ENCODE data around the gene TSPAN3. TPM values are rescaled to one million over a fixed set of nuclear protein-coding genes. Genes with fewer than 3 reads are reported as not detected.

The TSPAN3 gene
- total RNA-seq, 1 donor from 2014 or later, result 113 TPM

- Mint-ChIP-seq H3K36me3 (ENCODE audit: low read depth) (peaks cover 32% of the 10 kb centered on the region), H3K27ac (no peak overlapping the region), H3K27me3 (no peaks in the 10 kb centered on the region), H3K4me3 (no peak overlapping the region), H3K4me1 (peaks cover 21% of the 10 kb centered on the region), H3K9me3 (no peaks in the 10 kb centered on the region)
- POLR2A ChIA-PET, result interaction anchor here (1.0 kb wide), 1 partner anchor 98 kb away, joined by 3 read pairs; no protein-coding TSS in a partner anchor
- intact Hi-C loops (cut with micrococcal nuclease), result loop anchor here (2.0 kb wide), 1 partner anchor 463 kb away; no protein-coding TSS in a partner anchor
- no peak for TF ChIP-seq CTCF (IDR thresholded peaks at IDR 0.05)
- CTCF ChIA-PET, result interaction anchor here (0.7 to 4.4 kb wide), 7 partner anchors 10 to 509 kb away, joined by 3 to 29 read pairs (median 6); no protein-coding TSS in a partner anchor
- ATAC-seq (ENCODE audit: low read depth), result no peak
- DNase-seq, result peak; percentile 14
These were observed 36.9 kb downstream of the TSPAN3 start for GRCh38 chr15:77033729-77034671.

- no peak for ATAC-seq (ENCODE audit: low read depth)
- no peaks in the 10 kb centered on the region for H3K27me3 Mint-ChIP-seq
- CTCF ChIA-PET, result interaction anchor here (1.0 to 4.4 kb wide), 3 partner anchors 9 to 130 kb away, joined by 3 to 29 read pairs (median 5); no protein-coding TSS in a partner anchor
- POLR2A ChIA-PET, result interaction anchor here (1.0 kb wide), 1 partner anchor 98 kb away, joined by 3 read pairs; no protein-coding TSS in a partner anchor
- intact Hi-C loops (cut with micrococcal nuclease), result no loop called here
- H3K36me3 Mint-ChIP-seq (ENCODE audit: low read depth), result peaks cover 34% of the 10 kb centered on the region
- no peak overlapping the region for H3K4me3 Mint-ChIP-seq
- H3K4me1 Mint-ChIP-seq, result peaks cover 22% of the 10 kb centered on the region
- TF ChIP-seq CTCF (IDR thresholded peaks at IDR 0.05), result no peak
- peak; percentile 14 for DNase-seq
- no peaks in the 10 kb centered on the region for H3K9me3 Mint-ChIP-seq
- no peak overlapping the region for H3K27ac Mint-ChIP-seq
These were observed 37.5 kb downstream of the TSPAN3 start for GRCh38 chr15:77033417-77033728.

GRCh38 chr15:77032647-77033416 lies 38.1 kb downstream of the TSPAN3 start:
- no peak for TF ChIP-seq CTCF (IDR thresholded peaks at IDR 0.05)
- ChIA-PET CTCF (interaction anchor here (2.3 to 4.4 kb wide), 3 partner anchors 60 to 130 kb away, joined by 13 to 41 read pairs (median 29); no protein-coding TSS in a partner anchor), POLR2A (interaction anchor here (1.0 kb wide), 1 partner anchor 97 kb away, joined by 3 read pairs; no protein-coding TSS in a partner anchor)
- no peak overlapping the region for H3K27ac Mint-ChIP-seq
- no peak overlapping the region for H3K4me3 Mint-ChIP-seq
- ATAC-seq (ENCODE audit: low read depth) (no peak), DNase-seq (no peak)
- no peaks in the 10 kb centered on the region for H3K27me3 Mint-ChIP-seq
- intact Hi-C loops (cut with micrococcal nuclease), result no loop called here
- H3K9me3 Mint-ChIP-seq, result no peaks in the 10 kb centered on the region
- peaks cover 21% of the 10 kb centered on the region for H3K4me1 Mint-ChIP-seq
- peaks cover 34% of the 10 kb centered on the region for H3K36me3 Mint-ChIP-seq (ENCODE audit: low read depth)

- H3K27me3 Mint-ChIP-seq, result no peaks in the 10 kb centered on the region
- H3K9me3 Mint-ChIP-seq, result no peaks in the 10 kb centered on the region
- peaks cover 28% of the 10 kb centered on the region for H3K36me3 Mint-ChIP-seq (ENCODE audit: low read depth)
- peak overlapping the region; percentile 74 for H3K27ac Mint-ChIP-seq
- ATAC-seq (ENCODE audit: low read depth), result no peak
- intact Hi-C loops (cut with micrococcal nuclease), result no loop called here
- POLR2A ChIA-PET, result interaction anchor here (0.6 to 1.6 kb wide), 5 partner anchors 37 to 127 kb away, joined by 3 to 10 read pairs (median 4); partner anchors contain the start of genes PSTPIP1, RCN2 and SCAPER
- peaks cover 21% of the 10 kb centered on the region for H3K4me1 Mint-ChIP-seq
- CTCF ChIA-PET, result interaction anchor here (1.2 to 4.4 kb wide), 9 partner anchors 8 to 511 kb away, joined by 3 to 41 read pairs (median 5); partner anchors contain the start of gene RCN2
- no peak for TF ChIP-seq CTCF (IDR thresholded peaks at IDR 0.05)
- H3K4me3 Mint-ChIP-seq, result no peak overlapping the region
- DNase-seq, result peak; percentile 14
These were observed 38.8 kb downstream of the TSPAN3 start for GRCh38 chr15:77032052-77032646.

All from activated B cell treated with CpG ODN at 0.5 μM for 24 hours (primary cell).